GM13976 (cell line): Measurements from ENCODE around the gene C12orf42.

Experiments
- DNase-seq: peaks from one replicate; pipeline ENCODE4 v3.0.0; 2012; ENCODE audit warnings: low spot score
- in situ Hi-C: fragments of 300-500 bp; cut with MboI; formaldehyde crosslinking; loops from one replicate; pipeline ENCODE4 v1.12.0; 2022; ENCODE audit warnings: low sequenced_read_pairs, mixed read lengths, inconsistent platforms; ENCODE audit not compliant: unreplicated experiment
- TF ChIP-seq, protein P1 (sequence below): IDR thresholded peaks from 2 replicates; pipeline ENCODE4 v1.5.1; 2012; ENCODE audit warnings: borderline replicate concordance, mild to moderate bottlenecking; ENCODE audit not compliant: insufficient read depth; ENCODE audit errors: extremely low read depth, missing control alignments, control extremely low read depth

C12orf42 gene

DNA sequence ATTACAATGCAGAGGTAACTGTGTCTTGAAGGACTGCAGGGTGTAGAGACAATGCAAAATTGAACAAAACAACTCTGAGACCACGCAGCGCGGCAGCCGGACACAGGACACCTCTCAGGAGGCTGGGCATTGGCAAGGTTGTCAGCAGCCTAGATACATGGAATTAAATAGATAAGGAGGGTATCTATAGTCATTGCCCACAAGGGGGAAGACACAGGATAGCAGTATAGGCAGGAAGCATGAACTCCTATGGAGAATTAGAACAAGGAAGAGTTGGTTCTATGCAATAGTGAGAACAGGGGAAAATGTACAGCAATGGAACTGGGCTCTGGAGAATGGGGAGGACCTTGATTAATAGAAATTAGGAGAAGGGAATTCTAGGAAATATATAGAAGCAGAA lies 164.1 kb downstream of the C12orf42 start:
- in situ Hi-C loops: no loop called here
- DNase-seq: no peak
- TF ChIP-seq, protein P1, sequence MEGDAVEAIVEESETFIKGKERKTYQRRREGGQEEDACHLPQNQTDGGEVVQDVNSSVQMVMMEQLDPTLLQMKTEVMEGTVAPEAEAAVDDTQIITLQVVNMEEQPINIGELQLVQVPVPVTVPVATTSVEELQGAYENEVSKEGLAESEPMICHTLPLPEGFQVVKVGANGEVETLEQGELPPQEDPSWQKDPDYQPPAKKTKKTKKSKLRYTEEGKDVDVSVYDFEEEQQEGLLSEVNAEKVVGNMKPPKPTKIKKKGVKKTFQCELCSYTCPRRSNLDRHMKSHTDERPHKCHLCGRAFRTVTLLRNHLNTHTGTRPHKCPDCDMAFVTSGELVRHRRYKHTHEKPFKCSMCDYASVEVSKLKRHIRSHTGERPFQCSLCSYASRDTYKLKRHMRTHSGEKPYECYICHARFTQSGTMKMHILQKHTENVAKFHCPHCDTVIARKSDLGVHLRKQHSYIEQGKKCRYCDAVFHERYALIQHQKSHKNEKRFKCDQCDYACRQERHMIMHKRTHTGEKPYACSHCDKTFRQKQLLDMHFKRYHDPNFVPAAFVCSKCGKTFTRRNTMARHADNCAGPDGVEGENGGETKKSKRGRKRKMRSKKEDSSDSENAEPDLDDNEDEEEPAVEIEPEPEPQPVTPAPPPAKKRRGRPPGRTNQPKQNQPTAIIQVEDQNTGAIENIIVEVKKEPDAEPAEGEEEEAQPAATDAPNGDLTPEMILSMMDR: no peak

DNA sequence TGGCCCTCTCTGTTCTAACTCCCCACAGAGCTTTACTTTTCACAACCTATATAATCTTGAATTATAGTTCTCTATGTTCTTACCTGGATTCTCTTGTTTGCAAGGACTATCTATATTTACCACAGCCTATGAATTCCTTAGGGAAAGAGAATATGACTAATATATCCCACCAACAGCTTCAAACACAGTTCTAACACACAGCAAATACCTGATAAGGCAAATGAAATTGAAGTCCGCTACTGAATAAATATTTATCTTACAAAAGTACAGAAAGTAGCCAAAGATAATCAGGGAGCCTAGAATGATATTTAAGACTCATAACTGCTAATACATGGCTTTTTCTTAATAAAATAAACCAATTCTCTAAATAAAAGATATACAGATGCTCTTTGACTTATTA lies 165.1 kb downstream of the C12orf42 start:
- in situ Hi-C loops: no loop called here
- TF ChIP-seq, protein P1: no peak
- no peak for DNase-seq

DNA sequence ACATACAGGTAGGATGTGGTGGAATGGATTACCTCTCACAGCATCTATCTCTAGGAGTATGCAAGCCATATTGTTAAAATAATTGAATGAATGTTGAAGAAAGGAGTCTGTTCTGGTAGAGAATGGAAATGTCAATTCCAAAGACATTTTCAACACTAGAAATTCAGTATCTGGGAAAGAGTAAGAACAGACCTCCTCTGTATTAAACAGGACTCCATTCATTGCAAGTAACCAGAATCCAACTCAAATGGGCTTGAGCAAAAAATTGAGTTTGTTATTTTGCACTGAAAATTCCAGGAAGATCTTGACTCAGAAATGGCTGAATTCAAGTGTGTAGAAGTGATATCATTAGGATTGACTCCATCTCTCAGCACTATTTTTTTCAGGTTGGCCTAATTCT lies 168.1 kb downstream of the C12orf42 start:
- no peak for DNase-seq
- TF ChIP-seq, protein P1: no peak
- in situ Hi-C loops: no loop called here

DNA sequence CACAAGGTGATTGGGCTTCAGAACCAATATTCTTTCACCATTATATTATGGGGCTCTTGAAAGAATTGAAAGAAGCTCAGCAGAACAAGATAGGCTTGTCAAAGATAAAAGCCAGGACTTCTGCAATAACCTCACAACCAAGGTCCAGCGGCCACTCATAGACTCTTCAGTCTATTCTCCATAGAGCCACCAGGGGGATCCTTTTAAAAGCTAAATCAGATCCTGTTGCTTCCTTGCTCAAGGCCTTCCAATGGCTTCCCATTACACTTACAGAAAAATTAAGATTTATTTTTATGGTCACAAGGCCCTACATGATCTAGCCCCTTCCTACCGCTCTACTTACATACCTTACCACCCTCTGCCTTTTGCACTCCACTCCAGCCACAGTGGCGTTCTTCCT lies 169.6 kb downstream of the C12orf42 start:
- in situ Hi-C loops: no loop called here
- DNase-seq: peak; percentile 19

DNA sequence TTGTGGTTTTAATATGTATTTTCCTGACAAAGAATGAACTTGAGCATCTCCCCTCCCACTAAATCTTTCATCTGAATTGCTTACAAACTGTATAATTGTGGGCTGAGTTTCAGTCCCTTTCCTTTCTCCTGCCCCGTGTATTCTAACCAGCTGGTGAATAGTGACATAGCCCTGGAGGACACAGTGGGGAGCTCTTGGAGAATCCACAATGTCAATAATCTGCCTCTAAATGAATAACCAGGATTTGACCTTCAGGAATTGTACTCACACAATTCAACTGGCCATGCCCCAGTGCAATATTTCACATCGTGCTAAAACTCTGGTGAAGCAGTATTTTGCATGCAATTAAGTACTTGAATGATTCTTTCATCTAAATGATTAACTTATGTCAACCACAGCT lies 177.2 kb downstream of the C12orf42 start:
- TF ChIP-seq, protein P1: no peak
- in situ Hi-C loops: no loop called here
- no peak for DNase-seq

More for the DNA sequence above, 169.6 kb downstream of the C12orf42 start:
- TF ChIP-seq, protein P1: peak; percentile 29

DNA sequence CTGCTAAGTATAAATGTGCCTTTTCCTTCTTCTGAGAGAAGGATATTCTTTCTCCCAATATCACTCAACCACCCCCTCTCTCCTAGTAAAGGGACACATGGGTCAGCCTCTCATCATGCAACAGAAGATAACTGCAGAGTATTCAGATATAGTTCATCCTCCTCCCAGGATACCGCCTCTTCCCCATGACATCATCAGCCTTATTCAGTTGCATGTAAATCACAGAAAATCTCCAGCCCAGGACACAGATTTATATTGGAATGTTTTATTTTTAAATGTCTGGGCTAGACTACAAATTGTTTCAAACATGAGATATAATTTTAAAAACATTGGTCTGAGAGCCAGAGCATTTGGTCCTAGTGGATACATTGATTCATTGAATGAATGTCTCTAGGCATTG lies 178.5 kb downstream of the C12orf42 start:
- DNase-seq: no peak
- TF ChIP-seq, protein P1: no peak
- in situ Hi-C loops: no loop called here

DNA sequence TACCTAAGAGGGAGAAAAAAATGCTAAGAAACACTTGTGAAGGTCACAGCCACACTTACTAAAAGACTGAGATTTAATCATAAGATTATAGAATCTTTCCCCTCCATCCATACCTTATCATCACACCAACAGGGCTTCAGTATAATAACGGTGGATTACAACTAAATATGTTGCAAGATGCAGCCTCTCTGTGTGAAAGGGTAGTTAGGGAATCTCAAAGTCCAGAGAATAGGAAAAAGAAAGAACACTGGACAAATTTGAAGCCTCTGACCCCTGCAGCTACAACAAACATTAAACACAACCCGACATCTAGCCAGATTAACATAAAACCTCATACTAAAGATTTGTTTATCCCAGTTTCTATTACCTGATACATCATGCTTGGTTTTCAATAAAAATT lies 181.0 kb downstream of the C12orf42 start:
- in situ Hi-C loops: no loop called here
- DNase-seq: no peak
- TF ChIP-seq, protein P1: no peak
